ENCODE results near the gene IL24. TPM values are rescaled to one million over a fixed set of nuclear protein-coding genes. Genes with fewer than 3 reads are reported as not detected.
"Not testable (repeated sequence)": the region's sequence is repeated elsewhere in the genome, so short reads cannot be mapped to it uniquely, and the experiment has no call there.

Gene IL24
- total and polyA plus RNA-seq, 2 donors (not counting 1 experiment from before 2014, with no cell fraction given) = not detected

- no peaks in the 10 kb centered on the region for H3K9me3 Mint-ChIP-seq (ENCODE audit: insufficient read depth)
- Histone ChIP-seq H3K9ac (ENCODE audit: low read length) (no peak overlapping the region), H4K20me1 (ENCODE audit: control insufficient read depth, insufficient read depth, low read length, poor library complexity, severe bottlenecking) (no peaks in the 10 kb centered on the region), H3K4me2 (replicated peaks; ENCODE audit: low read depth, low read length, poor library complexity, severe bottlenecking) (no peak overlapping the region), H3K4me3 (ENCODE audit: control extremely low read depth in 1 of 5, extremely low read depth in 1 of 5, insufficient read depth in 1 of 5, low read depth in 2 of 5, low read length in 4 of 5) (no peak overlapping the region), H3K27ac (ENCODE audit: low read length in 2 of 2) (no peak overlapping the region), H3K9me3 (ENCODE audit: control extremely low read depth in 1 of 3, control insufficient read depth in 2 of 3, insufficient read depth in 1 of 3, low read length in 2 of 3) (no peaks in the 10 kb centered on the region), H3K27me3 (replicated peaks in 1 of 4; ENCODE audit: control extremely low read depth in 1 of 4, control insufficient read depth in 3 of 4, insufficient read depth in 4 of 4, low read length in 3 of 4) (no peaks in the 10 kb centered on the region), H3K4me1 (ENCODE audit: control insufficient read depth in 2 of 2, insufficient read depth in 2 of 2, low read length in 2 of 2) (no peaks in the 10 kb centered on the region), H2AFZ (ENCODE audit: insufficient read depth, low read depth, low read length, poor library complexity, severe bottlenecking) (no peak overlapping the region), H3K36me3 (replicated peaks in 1 of 2; ENCODE audit: control extremely low read depth in 1 of 2, control insufficient read depth in 1 of 2, extremely low read depth in 1 of 2, insufficient read depth in 2 of 2, low read length in 1 of 2) (no peaks in the 10 kb centered on the region), H3K79me2 (ENCODE audit: control insufficient read depth, insufficient read depth, low read length) (no peaks in the 10 kb centered on the region)
- no peak for DNase-seq
- peaks cover 21% of the 10 kb centered on the region for H3K27me3 Mint-ChIP-seq
- ChIA-PET CTCF (no interaction called here), POLR2A (no interaction called here)
- intact Hi-C loops (cut with micrococcal nuclease) = no loop called here
- ATAC-seq (ENCODE audit: low read depth) = no peak
- no peak overlapping the region for H3K27ac Mint-ChIP-seq
- WGBS (ENCODE audit: insufficient coverage) = no CpG with 5 or more reads among the region's 2 CpGs
- H3K4me1 Mint-ChIP-seq = no peaks in the 10 kb centered on the region
- H3K4me3 Mint-ChIP-seq = no peak overlapping the region
- TF ChIP-seq CTCF (IDR thresholded peaks at IDR 0.05) = no peak
- no peak for TF ChIP-seq EZH2 (IDR thresholded peaks at IDR 0.05; ENCODE audit: borderline replicate concordance, insufficient read depth, low read depth, low read length, poor library complexity, severe bottlenecking)
Measured at GRCh38 chr1:206850401-206850800, 46.8 kb upstream of the IL24 start.

GRCh38 chr1:206851341-206852010 lies 45.8 kb upstream of the IL24 start:
- DNase-seq (no peak), ATAC-seq (ENCODE audit: low read depth) (no peak)
- Mint-ChIP-seq H3K27ac (no peak overlapping the region), H3K27me3 (peaks cover 21% of the 10 kb centered on the region), H3K4me3 (no peak overlapping the region), H3K9me3 (ENCODE audit: insufficient read depth) (no peaks in the 10 kb centered on the region), H3K4me1 (no peaks in the 10 kb centered on the region)
- H3K79me2 ChIP-seq (ENCODE audit: control insufficient read depth, insufficient read depth, low read length) = no peaks in the 10 kb centered on the region
- no peaks in the 10 kb centered on the region for H3K4me1 ChIP-seq (ENCODE audit: control insufficient read depth in 2 of 2, insufficient read depth in 2 of 2, low read length in 2 of 2)
- POLR2A ChIA-PET = no interaction called here
- TF ChIP-seq CTCF (IDR thresholded peaks at IDR 0.05) (no peak), EZH2 (IDR thresholded peaks at IDR 0.05; ENCODE audit: borderline replicate concordance, insufficient read depth, low read depth, low read length, poor library complexity, severe bottlenecking) (no peak)
- intact Hi-C loops (cut with micrococcal nuclease) = no loop called here
- H3K9ac ChIP-seq (ENCODE audit: low read length) = no peak overlapping the region
- no peak overlapping the region for H2AFZ ChIP-seq (ENCODE audit: insufficient read depth, low read depth, low read length, poor library complexity, severe bottlenecking)
- no peak overlapping the region for H3K4me2 ChIP-seq (replicated peaks; ENCODE audit: low read depth, low read length, poor library complexity, severe bottlenecking)
- WGBS (ENCODE audit: insufficient coverage) = 100% methylated on average over 1 of the region's 5 CpGs
- H3K4me3 ChIP-seq (ENCODE audit: control extremely low read depth in 1 of 5, extremely low read depth in 1 of 5, insufficient read depth in 1 of 5, low read depth in 2 of 5, low read length in 4 of 5) = no peak overlapping the region
- H3K9me3 ChIP-seq (ENCODE audit: control extremely low read depth in 1 of 3, control insufficient read depth in 2 of 3, insufficient read depth in 1 of 3, low read length in 2 of 3) = no peaks in the 10 kb centered on the region
- no peaks in the 10 kb centered on the region for H3K36me3 ChIP-seq (replicated peaks in 1 of 2; ENCODE audit: control extremely low read depth in 1 of 2, control insufficient read depth in 1 of 2, extremely low read depth in 1 of 2, insufficient read depth in 2 of 2, low read length in 1 of 2)
- H3K27ac ChIP-seq (ENCODE audit: low read length in 2 of 2) = no peak overlapping the region
- H4K20me1 ChIP-seq (ENCODE audit: control insufficient read depth, insufficient read depth, low read length, poor library complexity, severe bottlenecking) = no peaks in the 10 kb centered on the region
- H3K27me3 ChIP-seq (replicated peaks in 1 of 4; ENCODE audit: control extremely low read depth in 1 of 4, control insufficient read depth in 3 of 4, insufficient read depth in 4 of 4, low read length in 3 of 4) = no peaks in the 10 kb centered on the region
- CTCF ChIA-PET = no interaction called here

DNA sequence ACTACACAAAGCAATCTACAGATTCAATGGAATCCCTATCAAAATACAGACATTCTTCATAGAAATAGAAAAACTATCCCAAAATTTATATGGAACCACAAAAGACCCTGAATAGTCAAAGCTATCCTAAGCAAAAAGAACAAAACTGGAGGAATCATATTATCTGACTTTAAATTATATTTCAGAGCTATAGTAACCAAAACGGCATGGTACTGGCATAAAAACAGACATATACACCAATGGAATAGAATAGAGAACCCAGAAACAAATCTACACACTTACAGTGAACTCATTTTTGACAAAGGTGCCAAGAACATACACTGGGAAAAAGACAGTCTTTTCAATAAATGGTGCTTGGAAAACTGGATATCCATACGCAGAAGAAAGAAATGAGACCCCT lies 44.6 kb upstream of the IL24 start:
- H3K27me3 Mint-ChIP-seq = peaks cover 21% of the 10 kb centered on the region
- H3K4me2 ChIP-seq (replicated peaks; ENCODE audit: low read depth, low read length, poor library complexity, severe bottlenecking); H3K4me1 ChIP-seq (ENCODE audit: control insufficient read depth in 2 of 2, insufficient read depth in 2 of 2, low read length in 2 of 2); H3K27me3 ChIP-seq (replicated peaks in 1 of 4; ENCODE audit: control extremely low read depth in 1 of 4, control insufficient read depth in 3 of 4, insufficient read depth in 4 of 4, low read length in 3 of 4); H3K9me3 Mint-ChIP-seq (ENCODE audit: insufficient read depth); ATAC-seq (ENCODE audit: low read depth); intact Hi-C loops (cut with micrococcal nuclease); DNase-seq; H3K79me2 ChIP-seq (ENCODE audit: control insufficient read depth, insufficient read depth, low read length); H3K9me3 ChIP-seq (ENCODE audit: control extremely low read depth in 1 of 3, control insufficient read depth in 2 of 3, insufficient read depth in 1 of 3, low read length in 2 of 3); H3K27ac ChIP-seq (ENCODE audit: low read length in 2 of 2); H3K4me1 Mint-ChIP-seq; POLR2A ChIA-PET; H3K4me3 ChIP-seq (ENCODE audit: control extremely low read depth in 1 of 5, extremely low read depth in 1 of 5, insufficient read depth in 1 of 5, low read depth in 2 of 5, low read length in 4 of 5); H4K20me1 ChIP-seq (ENCODE audit: control insufficient read depth, insufficient read depth, low read length, poor library complexity, severe bottlenecking); H3K27ac Mint-ChIP-seq; H3K9ac ChIP-seq (ENCODE audit: low read length); H3K36me3 ChIP-seq (replicated peaks in 1 of 2; ENCODE audit: control extremely low read depth in 1 of 2, control insufficient read depth in 1 of 2, extremely low read depth in 1 of 2, insufficient read depth in 2 of 2, low read length in 1 of 2); H3K4me3 Mint-ChIP-seq; H2AFZ ChIP-seq (ENCODE audit: insufficient read depth, low read depth, low read length, poor library complexity, severe bottlenecking): not testable (repeated sequence)
- WGBS (ENCODE audit: insufficient coverage) = no CpG with 5 or more reads among the region's 2 CpGs
- CTCF ChIA-PET = interaction anchor here (1.3 kb wide), 1 partner anchor 24 kb away, joined by 3 read pairs; no protein-coding TSS in a partner anchor
